ENCODE results near the gene SNRPA1. TPM values are rescaled to one million over a fixed set of nuclear protein-coding genes. Genes with fewer than 3 reads are reported as not detected.
A peak's percentile ranks its signal among the peaks of the same experiment; 100 is the strongest.

SNRPA1 gene
- total and polyA plus RNA-seq, 4 experiments from 2014 or later = 76.6 to 100 (median 86.3) TPM

- POLR2A ChIA-PET (ENCODE audit: partially characterized antibody) = interaction anchor here (0.7 to 2.7 kb wide), 4 partner anchors 7 to 33 kb away, joined by 3 to 11 read pairs (median 4); partner anchors contain the start of gene SNRPA1
- H3K4me1 ChIP-seq (ENCODE audit: insufficient read depth, low read length) = peaks cover 25% of the 10 kb centered on the region
- H3K4me3 ChIP-seq (ENCODE audit: low read length in 2 of 2) = peak within 1 kb of the TSS; percentile 74 to 93
- DNase-seq = peak; percentile 81 to 89 (median 85)
- Mint-ChIP-seq H3K36me3 (peaks cover 39 to 76% of the 10 kb centered on the region in 2 donors), H3K27me3 (no peaks in the 10 kb centered on the region), H3K4me3 (peak within 1 kb of the TSS; percentile 93 to 97 (median 94)), H3K27ac (peak within 1 kb of the TSS; percentile 91 to 99 (median 96)), H3K4me1 (peaks cover 11 to 43% (median 21%) of the 10 kb centered on the region in 4 donors), H3K9me3 (no peaks in the 10 kb centered on the region)
- CTCF ChIA-PET (ENCODE audit: partially characterized antibody) = interaction anchor here (1.3 to 1.6 kb wide), 3 partner anchors 11 to 29 kb away, joined by 4 to 13 read pairs (median 4); no protein-coding TSS in a partner anchor
- peak within 1 kb of the TSS; percentile 89 for H3K27ac ChIP-seq (ENCODE audit: low read depth, low read length)
- no peaks in the 10 kb centered on the region for H3K9me3 ChIP-seq (ENCODE audit: control insufficient read depth in 1 of 2, low read length in 2 of 2)
- H3K27me3 ChIP-seq (ENCODE audit: insufficient read depth, low read length) = no peaks in the 10 kb centered on the region
- intact Hi-C loops (cut with micrococcal nuclease) = loop anchor here (1.0 kb wide), 1 partner anchor 17 kb away; no protein-coding TSS in a partner anchor
- peaks cover 52% of the 10 kb centered on the region for H3K36me3 ChIP-seq (ENCODE audit: insufficient read depth, low read length)
Observed at GRCh38 chr15:101277038-101277822, 17.8 kb downstream of the SNRPA1 start, which contains the start of gene SELENOS. TSS of gene SELENOS (minus strand) at chr15:101277485. CDS start at chr15:101277417, 68 bp downstream.

- peak overlapping the region; percentile 74 to 93 for H3K4me3 ChIP-seq (ENCODE audit: low read length in 2 of 2)
- Mint-ChIP-seq H3K4me3 (peak overlapping the region; percentile 93 to 97 (median 94)), H3K27me3 (no peaks in the 10 kb centered on the region), H3K9me3 (no peaks in the 10 kb centered on the region), H3K4me1 (peaks cover 11 to 43% (median 21%) of the 10 kb centered on the region in 4 donors), H3K27ac (peak overlapping the region; percentile 91 to 99 (median 95)), H3K36me3 (peaks cover 38 to 76% of the 10 kb centered on the region in 2 donors)
- POLR2A ChIA-PET (ENCODE audit: partially characterized antibody) = interaction anchor here (0.7 to 1.6 kb wide), 3 partner anchors 18 to 43 kb away, joined by 3 to 6 read pairs (median 4); partner anchors contain the start of gene SNRPA1
- H3K4me1 ChIP-seq (ENCODE audit: insufficient read depth, low read length) = peaks cover 25% of the 10 kb centered on the region
- H3K9me3 ChIP-seq (ENCODE audit: control insufficient read depth in 1 of 2, low read length in 2 of 2) = no peaks in the 10 kb centered on the region
- peak overlapping the region; percentile 89 for H3K27ac ChIP-seq (ENCODE audit: low read depth, low read length)
- CTCF ChIA-PET (ENCODE audit: partially characterized antibody) = interaction anchor here (0.6 to 5.2 kb wide), 5 partner anchors 8 to 22 kb away, joined by 3 to 27 read pairs (median 5); no protein-coding TSS in a partner anchor
- intact Hi-C loops (cut with micrococcal nuclease) = loop anchor here (1.0 kb wide), 1 partner anchor 18 kb away; no protein-coding TSS in a partner anchor
- no peaks in the 10 kb centered on the region for H3K27me3 ChIP-seq (ENCODE audit: insufficient read depth, low read length)
- H3K36me3 ChIP-seq (ENCODE audit: insufficient read depth, low read length) = peaks cover 52% of the 10 kb centered on the region
- DNase-seq = no peak
Observed at GRCh38 chr15:101276501-101277037, 18.5 kb downstream of the SNRPA1 start.

GRCh38 chr15:101275018-101275417 lies 20.0 kb downstream of the SNRPA1 start:
- POLR2A ChIA-PET (ENCODE audit: partially characterized antibody) = no interaction called here
- DNase-seq = no peak
- Mint-ChIP-seq H3K4me3 (peak overlapping the region in 1 of 8 donors; percentile 93), H3K27me3 (no peaks in the 10 kb centered on the region), H3K4me1 (peaks cover 11 to 43% (median 21%) of the 10 kb centered on the region in 4 donors), H3K36me3 (peaks cover 43 to 78% of the 10 kb centered on the region in 2 donors), H3K9me3 (no peaks in the 10 kb centered on the region), H3K27ac (peak overlapping the region in 6 of 7 donors; percentile 12 to 91 (median 57))
- peaks cover 25% of the 10 kb centered on the region for H3K4me1 ChIP-seq (ENCODE audit: insufficient read depth, low read length)
- intact Hi-C loops (cut with micrococcal nuclease) = no loop called here
- CTCF ChIA-PET (ENCODE audit: partially characterized antibody) = interaction anchor here (3.2 to 5.2 kb wide), 3 partner anchors 14 to 267 kb away, joined by 16 to 27 read pairs (median 20); no protein-coding TSS in a partner anchor
- H3K9me3 ChIP-seq (ENCODE audit: control insufficient read depth in 1 of 2, low read length in 2 of 2) = no peaks in the 10 kb centered on the region
- H3K27me3 ChIP-seq (ENCODE audit: insufficient read depth, low read length) = no peaks in the 10 kb centered on the region
- H3K27ac ChIP-seq (ENCODE audit: low read depth, low read length) = no peak overlapping the region
- no peak overlapping the region for H3K4me3 ChIP-seq (ENCODE audit: low read length in 2 of 2)
- peaks cover 53% of the 10 kb centered on the region for H3K36me3 ChIP-seq (ENCODE audit: insufficient read depth, low read length)

- Histone ChIP-seq H3K4me3 (ENCODE audit: low read length in 2 of 2) (no peak overlapping the region), H3K36me3 (ENCODE audit: insufficient read depth, low read length) (peaks cover 47% of the 10 kb centered on the region), H3K27me3 (ENCODE audit: insufficient read depth, low read length) (no peaks in the 10 kb centered on the region), H3K4me1 (ENCODE audit: insufficient read depth, low read length) (peaks cover 25% of the 10 kb centered on the region), H3K27ac (ENCODE audit: low read depth, low read length) (no peak overlapping the region), H3K9me3 (ENCODE audit: control insufficient read depth in 1 of 2, low read length in 2 of 2) (no peaks in the 10 kb centered on the region)
- DNase-seq = no peak
- CTCF ChIA-PET (ENCODE audit: partially characterized antibody) = interaction anchor here (1.4 to 5.2 kb wide), 4 partner anchors 15 to 266 kb away, joined by 5 to 27 read pairs (median 18); no protein-coding TSS in a partner anchor
- no peaks in the 10 kb centered on the region for H3K9me3 Mint-ChIP-seq
- intact Hi-C loops (cut with micrococcal nuclease) = no loop called here
- no peak overlapping the region for H3K4me3 Mint-ChIP-seq
- H3K36me3 Mint-ChIP-seq = peaks cover 49 to 82% of the 10 kb centered on the region in 2 donors
- H3K27ac Mint-ChIP-seq = peak overlapping the region in 5 of 7 donors; percentile 2 to 57 (median 33)
- POLR2A ChIA-PET (ENCODE audit: partially characterized antibody) = interaction anchor here (2.1 kb wide), 1 partner anchor 21 kb away, joined by 8 read pairs; the partner anchor contains the start of gene SNRPA1
- no peaks in the 10 kb centered on the region for H3K27me3 Mint-ChIP-seq
- peaks cover 11 to 39% (median 21%) of the 10 kb centered on the region in 4 donors for H3K4me1 Mint-ChIP-seq
Observed at GRCh38 chr15:101273534-101273933, 21.5 kb downstream of the SNRPA1 start.

GRCh38 chr15:101272584-101272983 lies 22.5 kb downstream of the SNRPA1 start:
- Histone ChIP-seq H3K4me3 (ENCODE audit: low read length in 2 of 2) (no peak overlapping the region), H3K27ac (ENCODE audit: low read depth, low read length) (no peak overlapping the region), H3K9me3 (ENCODE audit: control insufficient read depth in 1 of 2, low read length in 2 of 2) (no peaks in the 10 kb centered on the region), H3K27me3 (ENCODE audit: insufficient read depth, low read length) (no peaks in the 10 kb centered on the region), H3K4me1 (ENCODE audit: insufficient read depth, low read length) (peaks cover 18% of the 10 kb centered on the region), H3K36me3 (ENCODE audit: insufficient read depth, low read length) (peaks cover 47% of the 10 kb centered on the region)
- H3K27me3 Mint-ChIP-seq = no peaks in the 10 kb centered on the region
- intact Hi-C loops (cut with micrococcal nuclease) = no loop called here
- DNase-seq = no peak
- ChIA-PET POLR2A (ENCODE audit: partially characterized antibody) (interaction anchor here (2.1 kb wide), 1 partner anchor 22 kb away, joined by 8 read pairs; the partner anchor contains the start of gene SNRPA1), CTCF (ENCODE audit: partially characterized antibody) (interaction anchor here (1.4 to 5.2 kb wide), 4 partner anchors 15 to 265 kb away, joined by 5 to 27 read pairs (median 18); no protein-coding TSS in a partner anchor)
- H3K36me3 Mint-ChIP-seq = peaks cover 49 to 76% of the 10 kb centered on the region in 2 donors
- peaks cover 9 to 30% (median 16%) of the 10 kb centered on the region in 4 donors for H3K4me1 Mint-ChIP-seq
- H3K9me3 Mint-ChIP-seq = no peaks in the 10 kb centered on the region
- H3K4me3 Mint-ChIP-seq = no peak overlapping the region
- H3K27ac Mint-ChIP-seq = peak overlapping the region in 2 of 7 donors; percentile 8 to 61

GRCh38 chr15:101269479-101270223 lies 25.4 kb downstream of the SNRPA1 start:
- H3K27me3 Mint-ChIP-seq = no peaks in the 10 kb centered on the region
- H3K27me3 ChIP-seq (ENCODE audit: insufficient read depth, low read length) = no peaks in the 10 kb centered on the region
- peaks cover 0 to 6% (median 0%) of the 10 kb centered on the region in 4 donors for H3K4me1 Mint-ChIP-seq
- H3K9me3 ChIP-seq (ENCODE audit: control insufficient read depth in 1 of 2, low read length in 2 of 2) = no peaks in the 10 kb centered on the region
- intact Hi-C loops (cut with micrococcal nuclease) = no loop called here
- no peaks in the 10 kb centered on the region for H3K4me1 ChIP-seq (ENCODE audit: insufficient read depth, low read length)
- H3K27ac Mint-ChIP-seq = peak overlapping the region in 3 of 7 donors; percentile 36 to 51 (median 43)
- H3K36me3 Mint-ChIP-seq = peaks cover 45 to 60% of the 10 kb centered on the region in 2 donors
- H3K27ac ChIP-seq (ENCODE audit: low read depth, low read length) = no peak overlapping the region
- POLR2A ChIA-PET (ENCODE audit: partially characterized antibody) = interaction anchor here (1.1 kb wide), 2 partner anchors 9 to 382 kb away, joined by 3 to 4 read pairs; no protein-coding TSS in a partner anchor
- no peak overlapping the region for H3K4me3 ChIP-seq (ENCODE audit: low read length in 2 of 2)
- CTCF ChIA-PET (ENCODE audit: partially characterized antibody) = interaction anchor here (5.0 kb wide), 1 partner anchor 12 kb away, joined by 20 read pairs; no protein-coding TSS in a partner anchor
- H3K36me3 ChIP-seq (ENCODE audit: insufficient read depth, low read length) = peaks cover 42% of the 10 kb centered on the region
- no peak for DNase-seq
- no peak overlapping the region for H3K4me3 Mint-ChIP-seq
- no peaks in the 10 kb centered on the region for H3K9me3 Mint-ChIP-seq

Data from CD4-positive, alpha-beta memory T cell (primary cell).